K562 (cell line): ENCODE measurements around the gene TLE3. TPM values are rescaled to one million over a fixed set of nuclear protein-coding genes. Genes with fewer than 3 reads are reported as not detected.

Experiments
- ATAC-seq: fragments of 200-7000 bp; cut with Tn5 transposase; 3 replicates; pipeline ENCODE4 v1.9.1; 2020; ENCODE audit warnings: moderate library complexity
- BruUV-seq: library from RNA; stranded (reverse); fragments of 400-500 nt; replicated peaks from 2 replicates; lab custom pipeline; 2021; lab: Mats Ljungman, UMichigan
- CTCF ChIA-PET: fragments of 300-600 bp; formaldehyde crosslinking; extraction: SDS; loops from one replicate; lab custom pipeline; 2021; ENCODE audit warnings: low intra/inter-chr PET ratio; lab: Yijun Ruan, JAX
- POLR2A ChIA-PET: fragments of 300-600, 350-650 bp; sonication (Branson Sonifier 250); formaldehyde crosslinking; extraction: SDS; loops from one replicate; lab custom pipeline; 2021; ENCODE audit warnings: antibody characterized with exemption, inconsistent platforms; lab: Yijun Ruan, JAX
- DNase-seq, 4 experiments: peaks; one replicate each; pipeline versions ENCODE4 v3.0.0 to v3.0.0-alpha.2; 2011 to 2018; ENCODE audit warnings: low spot score in 3 of 4, mixed read lengths in 3 of 4; ENCODE audit errors: extremely low read depth in 1 of 4
- FAIRE-seq: peaks from 2 replicates; lab custom pipeline; 2011; peaks lifted over from hg19 to GRCh38; lab: Jason Lieb, UNC
- H2AFZ ChIP-seq: 2 replicates; pipeline ENCODE4 v1.6.0; 2011; ENCODE audit warnings: low read depth, low read length, control low read depth, inconsistent platforms
- H3K27ac ChIP-seq: fragments of 200-600 bp; 3 replicates; pipeline ENCODE4 v1.8.0; 2011; ENCODE audit warnings: low read depth, mild to moderate bottlenecking, control low read depth, inconsistent platforms, low read length, moderate library complexity, mixed read lengths; ENCODE audit errors: extremely low read depth
- H3K27me3 ChIP-seq, 2 experiments: fragments of 300-600 bp in 1 of 2; 2 replicates in 1 of 2; 3 replicates in 1 of 2; pipeline versions ENCODE4 v1.6.0 to v1.8.0; 2011; ENCODE audit warnings: inconsistent platforms in 2 of 2, low read length in 2 of 2, mild to moderate bottlenecking in 1 of 2, mixed read lengths in 1 of 2, moderate library complexity in 1 of 2; ENCODE audit not compliant: control insufficient read depth in 2 of 2, insufficient read depth in 2 of 2
- H3K36me3 ChIP-seq: fragments of 300-600 bp; 3 replicates; pipeline ENCODE4 v1.8.0; 2011; ENCODE audit warnings: mild to moderate bottlenecking, low read length, inconsistent platforms; ENCODE audit not compliant: control insufficient read depth, insufficient read depth
- H3K4me1 ChIP-seq, 2 experiments: fragments of 200-600 bp in 1 of 2; replicated peaks in 1 of 2; 2 replicates in 1 of 2; 3 replicates in 1 of 2; pipeline versions ENCODE4 v1.5.1 to v1.8.0; 2011; ENCODE audit warnings: inconsistent platforms in 2 of 2, low read length in 2 of 2, mild to moderate bottlenecking in 1 of 2, mixed read lengths in 1 of 2, moderate library complexity in 1 of 2; ENCODE audit not compliant: control insufficient read depth in 2 of 2, insufficient read depth in 2 of 2
- H3K4me2 ChIP-seq: 2 replicates; pipeline ENCODE4 v1.6.1; 2011; ENCODE audit warnings: low read length, control low read depth, inconsistent platforms, mixed read lengths; ENCODE audit not compliant: insufficient read depth
- H3K4me3 ChIP-seq: fragments of 200-600 bp; sonication (generic), shearing (Covaris generic); 2 replicates; pipeline ENCODE4 v1.5.1; 2016; ENCODE audit warnings: control low read depth, inconsistent platforms
- H3K79me2 ChIP-seq: fragments of 200-600 bp; 3 replicates; pipeline ENCODE4 v1.8.0; 2011; ENCODE audit warnings: low read length, inconsistent platforms; ENCODE audit not compliant: control insufficient read depth, insufficient read depth
- H3K9ac ChIP-seq, 2 experiments: 2 replicates each; pipeline versions ENCODE4 v1.6.0 to v1.6.1; 2011; ENCODE audit warnings: low read depth in 2 of 2, low read length in 2 of 2, control low read depth in 1 of 2, inconsistent platforms in 1 of 2, mild to moderate bottlenecking in 1 of 2, mixed read lengths in 1 of 2; ENCODE audit not compliant: insufficient read depth in 1 of 2
- H3K9me1 ChIP-seq: one replicate; pipeline ENCODE4 v1.6.0; 2011; ENCODE audit warnings: inconsistent platforms, mild to moderate bottlenecking, low read length, moderate library complexity; ENCODE audit not compliant: control insufficient read depth, insufficient read depth
- H3K9me3 ChIP-seq: replicated peaks from 2 replicates; pipeline ENCODE4 v1.5.1; 2011; ENCODE audit warnings: low read depth, low read length, inconsistent platforms; ENCODE audit not compliant: control insufficient read depth, insufficient read depth
- H4K20me1 ChIP-seq: replicated peaks from 2 replicates; pipeline ENCODE4 v1.6.1; 2011; ENCODE audit warnings: low read length, inconsistent platforms, mixed read lengths; ENCODE audit not compliant: control insufficient read depth, insufficient read depth
- CCNT2 ChIP-seq: IDR thresholded peaks from 2 replicates; pipeline ENCODE4 v1.6.1; 2011; ENCODE audit warnings: borderline replicate concordance, low read depth, mild to moderate bottlenecking, moderate library complexity, mixed read lengths, low read length; ENCODE audit not compliant: insufficient read length; ENCODE audit errors: extremely low read depth
- EWSR1 ChIP-seq: fragments of 450-650 bp; IDR thresholded peaks from 2 replicates; pipeline ENCODE4 v1.6.1; 2018; ENCODE audit warnings: borderline replicate concordance, mild to moderate bottlenecking, low read depth, moderate library complexity; ENCODE audit not compliant: partially characterized antibody
- HNRNPH1 ChIP-seq: fragments of 200-400 bp; formaldehyde crosslinking; optimal IDR thresholded peaks from 2 replicates; pipeline ENCODE3; 2017; ENCODE audit warnings: low read depth, mild to moderate bottlenecking, low read length, moderate library complexity
- MAFF ChIP-seq: IDR thresholded peaks from 2 replicates; pipeline ENCODE4 v1.6.1; 2012; ENCODE audit warnings: low read length, improper control_type of control experiment
- ZNF584 ChIP-seq: fragments of 200-800 bp; sonication (Bioruptor generic); IDR thresholded peaks from 2 replicates; pipeline ENCODE4 v1.6.1; 2016; ENCODE audit warnings: low read depth, mild to moderate bottlenecking, missing genetic modification characterization, missing compliant biosample characterization
- ZNF76 ChIP-seq: fragments of 250-450 bp; sonication (Bioruptor Pico); IDR thresholded peaks from 2 replicates; pipeline ENCODE4 v1.4.0; 2020; ENCODE audit warnings: mild to moderate bottlenecking, moderate library complexity, borderline replicate concordance
- WGBS: fragments of 100-300 bp; shearing (Covaris generic); methylation state at CpG from one replicate; pipeline ENCODE4 v1.1.6; 2016; ENCODE audit warnings: low coverage, mixed read lengths; ENCODE audit not compliant: insufficient coverage; ENCODE audit errors: missing lambda C conversion rate; 5-methylcytosine and 5-hydroxymethylcytosine counted together
- in situ Hi-C: fragments of 300-500 bp; cut with MboI; formaldehyde crosslinking; loops from 4 replicates; pipeline ENCODE4 v1.15.0; 2018; ENCODE audit warnings: inconsistent platforms, mixed read lengths
- intact Hi-C: fragments of 100-400 bp; cut with micrococcal nuclease; formaldehyde crosslinking; loops from 2 replicates; pipeline ENCODE4 v1.14.2; 2022
- polyA plus RNA-seq, 8 experiments: library from polyadenylated mRNA; depleted of rRNA in 4 of 8; stranded (reverse) in 5 of 8; unstranded in 3 of 8; fragments of >200 nt; fragmentation: Nextera tagmentation in 2 of 8; fragmentation: Illumina TruSeq in 1 of 8; extraction: Ambion mirVana in 2 of 8; extraction: Trizol in 1 of 8; gene quantifications; 2 replicates each; pipeline versions ENCODE4 v1.2.1 to v1.2.3, GENCODE V29; 2011 to 2014; ENCODE audit warnings: inconsistent platforms in 1 of 8, missing spikeins in 1 of 8
- total RNA-seq, 7 experiments: library from RNA; depleted of rRNA in 6 of 7; stranded (reverse); fragments of >200 nt in 6 of 7; fragmentation: Illumina TruSeq in 2 of 7; extraction: Trizol in 2 of 7; gene quantifications; 2 replicates each; pipeline versions ENCODE4 v1.2.1 to v1.2.3, GENCODE V29; 2011 to 2021; ENCODE audit warnings: low replicate concordance in 1 of 7
- TF ChIP-seq, protein P1 (sequence below): IDR thresholded peaks from 2 replicates; pipeline ENCODE4 v1.6.1; 2011; ENCODE audit not compliant: insufficient read length; ENCODE audit errors: extremely low read depth

Gene TLE3
- total and polyA plus RNA-seq, 9 of the 15 experiments (the other 6 are each of a cell fraction or from before 2014, with no cell fraction given) = 1.5 to 84.2 (median 14.1) TPM

DNA sequence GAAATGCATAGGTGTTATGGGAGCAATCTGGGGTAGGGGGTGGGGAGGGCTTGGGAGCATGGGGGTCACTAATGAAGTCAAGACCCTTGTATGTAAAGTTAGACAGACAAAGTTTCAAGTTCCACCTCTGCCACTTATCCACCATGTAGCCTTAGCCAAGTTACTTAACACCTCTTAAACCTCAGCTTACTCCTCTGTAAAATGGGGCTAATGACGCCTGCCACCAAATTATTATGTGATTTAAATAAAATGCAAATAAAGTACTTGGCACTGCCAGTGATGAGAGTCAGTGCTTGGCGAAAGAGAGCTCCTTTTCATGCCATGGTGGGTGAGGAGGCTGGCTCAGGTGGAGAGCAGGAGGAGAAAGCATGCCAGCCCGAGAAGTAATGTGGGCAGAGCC is 18.6 kb upstream of the TLE3 start (continued):
- TF ChIP-seq, protein P1, sequence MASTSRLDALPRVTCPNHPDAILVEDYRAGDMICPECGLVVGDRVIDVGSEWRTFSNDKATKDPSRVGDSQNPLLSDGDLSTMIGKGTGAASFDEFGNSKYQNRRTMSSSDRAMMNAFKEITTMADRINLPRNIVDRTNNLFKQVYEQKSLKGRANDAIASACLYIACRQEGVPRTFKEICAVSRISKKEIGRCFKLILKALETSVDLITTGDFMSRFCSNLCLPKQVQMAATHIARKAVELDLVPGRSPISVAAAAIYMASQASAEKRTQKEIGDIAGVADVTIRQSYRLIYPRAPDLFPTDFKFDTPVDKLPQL = no peak
- TF ChIP-seq, all 486 proteins: peak for 2

DNA sequence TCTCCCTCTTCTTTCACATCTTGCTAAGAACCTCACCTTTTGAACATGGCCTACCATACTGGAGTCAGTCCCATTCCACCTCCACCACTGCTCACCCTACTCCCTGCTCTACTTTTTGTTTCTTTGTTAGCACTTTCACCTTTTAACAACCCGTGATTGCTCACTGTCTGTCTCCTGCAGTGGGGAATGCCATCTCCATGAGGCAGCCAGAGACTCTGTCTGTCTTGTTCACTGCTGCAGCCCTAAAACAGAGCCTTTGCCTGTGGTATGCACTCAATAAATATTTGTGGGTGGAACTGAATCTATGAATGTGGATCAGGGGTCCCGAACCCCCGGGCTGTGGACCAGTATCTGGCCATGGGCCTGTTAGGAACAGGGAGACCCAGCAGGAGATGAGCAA is 16.5 kb upstream of the TLE3 start:
- intact Hi-C loops = no loop called here
- no peak overlapping the region for H3K27ac ChIP-seq
- WGBS = 7% methylated on average over 3 of the region's 3 CpGs
- BruUV-seq = no TSS peak
- H3K9me3 ChIP-seq = no peaks in the 10 kb centered on the region
- H3K9ac ChIP-seq = no peak overlapping the region
- POLR2A ChIA-PET = interaction anchor here (0.6 to 1.0 kb wide), 2 partner anchors 9 to 13 kb away, joined by 3 read pairs; no protein-coding TSS in a partner anchor
- H4K20me1 ChIP-seq = no peaks in the 10 kb centered on the region
- H3K27me3 ChIP-seq = peaks cover 8 to 10% of the 10 kb centered on the region in 2 experiments; a peak in 3 of 5 replicates
- no peak overlapping the region for H2AFZ ChIP-seq
- ATAC-seq (no peak), FAIRE-seq (no peak)
- peaks cover 9 to 11% of the 10 kb centered on the region in 2 experiments for H3K4me1 ChIP-seq
- in situ Hi-C loops = no loop called here
- H3K79me2 ChIP-seq = no peaks in the 10 kb centered on the region
- no peak overlapping the region for H3K4me2 ChIP-seq
- TF ChIP-seq EWSR1 (no peak), ZNF584 (CRISPR knock-in tag) (no peak), HNRNPH1 (no peak), MAFF (no peak), CCNT2 (no peak), ZNF76 (CRISPR knock-in tag) (no peak)
- TF ChIP-seq, all 486 proteins: peak for 0
- Histone ChIP-seq H3K36me3 (no peaks in the 10 kb centered on the region), H3K4me3 (no peak overlapping the region), H3K9me1 (no peaks in the 10 kb centered on the region)
- DNase-seq = no peak
- CTCF ChIA-PET = no interaction called here
